Inflammatory macrophage (primary cell): ENCODE data around the gene RGS12.

Experiments used
- DNase-seq, 2 donors: peaks; one replicate each; pipeline ENCODE4 v3.0.0-alpha.2; 2020 to 2022

Gene RGS12

GRCh38 chr4:3336382-3337356 lies 43.8 kb downstream of the RGS12 start:
- no peak for DNase-seq

GRCh38 chr4:3337357-3337732 lies 44.5 kb downstream of the RGS12 start:
- no peak for DNase-seq

GRCh38 chr4:3337811-3338210 lies 45.0 kb downstream of the RGS12 start:
- no peak for DNase-seq

GRCh38 chr4:3338321-3338838 lies 45.6 kb downstream of the RGS12 start:
- no peak for DNase-seq

- no peak for DNase-seq
Observed at GRCh38 chr4:3338976-3339531, 46.2 kb downstream of the RGS12 start.

DNA sequence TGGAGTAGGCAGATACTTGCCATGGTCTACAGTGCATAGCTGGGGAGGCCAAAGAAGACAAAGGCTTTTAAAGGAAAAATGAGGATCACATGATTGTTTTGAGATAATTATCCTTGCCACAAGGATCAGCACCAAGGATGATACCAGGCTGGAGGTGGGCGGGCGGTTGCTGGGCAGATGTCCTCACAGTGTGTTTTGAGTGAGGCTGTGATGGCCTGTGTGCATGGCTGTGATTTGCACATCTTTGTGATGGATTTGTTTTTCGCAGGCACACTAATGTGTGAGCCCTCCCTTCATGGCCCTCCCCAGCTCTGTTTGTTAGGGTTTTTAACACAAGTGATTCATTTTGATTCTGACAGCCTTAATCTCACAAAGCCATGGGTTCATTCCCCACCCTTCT lies 46.8 kb downstream of the RGS12 start:
- no peak for DNase-seq

DNA sequence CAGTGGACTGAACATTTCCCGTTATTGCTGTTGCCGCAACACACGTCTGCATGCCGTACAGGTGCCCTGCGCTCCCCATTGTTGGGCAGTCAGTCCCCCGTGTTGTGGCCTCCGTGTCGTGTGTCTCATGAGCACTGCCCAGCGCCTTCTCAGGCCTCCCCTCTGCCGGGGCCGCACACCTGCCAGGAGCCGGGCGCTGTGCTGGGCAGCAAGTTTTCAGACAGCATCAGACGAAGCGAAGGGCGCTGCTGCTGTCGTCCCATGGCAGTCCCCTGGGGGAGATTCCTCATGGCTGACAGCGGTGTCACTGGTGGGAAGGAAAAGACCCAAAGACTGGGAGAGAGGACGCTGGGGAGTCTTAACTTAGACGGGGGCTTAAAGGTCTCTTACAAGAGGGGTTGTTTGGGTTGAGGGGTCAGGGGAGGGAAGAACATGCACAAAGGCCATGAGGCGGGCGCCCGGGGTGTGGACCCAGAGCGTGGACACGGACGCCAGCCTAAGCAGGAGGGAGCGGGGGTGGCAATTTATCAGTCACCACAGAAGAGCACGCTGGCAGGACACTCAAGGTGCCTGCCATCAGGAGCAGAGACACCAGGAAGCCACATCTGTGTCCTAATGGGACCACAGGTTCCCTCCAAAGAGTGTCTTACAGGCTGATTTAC lies 47.3 kb downstream of the RGS12 start:
- DNase-seq: no peak

- DNase-seq: no peak
Observed at GRCh38 chr4:3340700-3341083, 47.9 kb downstream of the RGS12 start.

DNA sequence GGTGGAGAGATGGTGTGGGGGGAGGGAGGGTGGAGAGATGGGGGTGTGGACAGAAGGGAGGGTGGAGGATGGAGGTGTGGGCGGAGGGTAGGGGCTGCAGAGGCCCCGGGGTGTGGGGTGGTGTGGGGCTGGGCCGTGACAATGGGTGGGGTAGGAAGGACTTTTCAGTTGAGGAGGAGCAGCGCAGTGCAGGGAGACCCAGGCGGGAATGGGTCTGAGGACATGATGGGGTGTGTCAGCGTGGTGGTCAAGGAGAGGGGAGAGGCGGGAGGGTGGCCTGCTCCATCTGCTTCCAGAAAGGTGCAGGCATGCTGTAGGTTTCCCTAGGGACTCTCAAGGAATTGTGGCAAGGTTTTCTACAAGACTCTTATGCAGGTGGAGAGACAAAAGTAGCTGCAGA lies 48.9 kb downstream of the RGS12 start:
- DNase-seq: no peak

GRCh38 chr4:3342182-3342854 lies 49.5 kb downstream of the RGS12 start:
- DNase-seq: peak; percentile 32 to 58
